Non-pigmented ciliary epithelial cell (primary cell): ENCODE measurements around the gene THAP2.

Experiments
- DNase-seq: peaks from one replicate; pipeline ENCODE4 v3.0.0-alpha.2; 2010; ENCODE audit warnings: low read depth

THAP2 gene

DNA sequence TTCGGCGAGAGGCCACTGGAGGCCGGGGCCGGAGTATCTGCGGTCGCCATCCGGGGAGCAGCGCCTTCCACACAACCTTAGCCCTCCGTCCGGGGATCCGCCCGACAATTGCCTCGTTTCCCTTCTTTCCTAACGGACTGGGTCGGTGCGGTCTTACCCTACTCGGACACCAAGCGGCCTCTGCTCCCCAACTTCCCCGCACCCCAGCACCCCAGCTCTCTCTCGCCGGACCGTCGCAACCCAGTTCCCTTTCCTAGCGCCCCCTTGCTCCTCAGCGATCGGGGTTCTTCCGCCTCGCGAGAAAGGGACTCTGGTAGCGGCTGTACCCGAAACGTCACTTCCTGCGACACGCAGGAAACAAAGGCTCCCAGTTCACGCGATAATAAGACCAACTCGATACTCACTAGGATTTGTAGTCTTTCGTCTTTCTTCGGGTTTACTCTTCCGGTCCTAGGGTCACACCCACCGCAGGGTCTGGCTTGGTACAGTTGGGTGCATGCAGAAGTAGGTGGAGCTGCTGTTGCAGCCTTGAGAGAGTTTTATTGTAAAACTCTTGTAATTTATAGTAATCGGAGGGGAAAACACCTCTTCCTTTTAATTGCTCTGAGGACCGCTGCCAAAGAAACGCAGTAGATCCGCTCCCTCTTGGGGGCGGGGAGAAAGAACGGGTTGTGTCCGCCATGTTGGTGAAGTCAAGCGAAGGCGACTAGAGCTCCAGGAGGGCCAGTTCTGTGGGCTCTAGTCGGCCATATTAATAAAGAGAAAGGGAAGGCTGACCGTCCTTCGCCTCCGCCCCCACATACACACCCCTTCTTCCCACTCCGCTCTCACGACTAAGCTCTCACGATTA, at the start of gene THAP2, which contains the start of gene ZFC3H1:
Gene THAP2, plus strand, starts transcription at position 741 of the 850 bp plus-strand sequence. CDS start 209 bp downstream, outside the sequence.
Gene ZFC3H1, minus strand, starts transcription at position 288 of the 850 bp plus-strand sequence. Its CDS starts 238 bp downstream, at position 50.
- DNase-seq: peak; percentile 99

DNA sequence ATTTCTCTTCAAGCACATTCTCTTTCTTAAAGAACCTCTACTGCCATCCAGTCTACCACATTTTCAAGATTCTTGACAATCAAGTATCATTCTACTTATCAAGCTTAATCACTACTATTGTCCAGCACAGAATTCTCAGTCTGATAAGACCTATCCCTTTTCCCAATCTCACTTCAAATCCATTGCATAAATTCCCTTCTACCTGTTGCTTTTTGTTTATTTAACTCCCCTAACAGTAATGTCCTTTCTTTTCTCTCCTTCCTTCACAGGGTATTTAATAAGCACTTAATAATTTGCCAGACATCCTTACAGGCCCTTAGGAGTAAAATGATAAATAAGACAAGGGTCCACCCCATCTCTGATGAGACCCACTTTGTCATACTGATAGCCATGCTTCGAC, 42.2 kb upstream of the THAP2 start:
- no peak for DNase-seq

DNA sequence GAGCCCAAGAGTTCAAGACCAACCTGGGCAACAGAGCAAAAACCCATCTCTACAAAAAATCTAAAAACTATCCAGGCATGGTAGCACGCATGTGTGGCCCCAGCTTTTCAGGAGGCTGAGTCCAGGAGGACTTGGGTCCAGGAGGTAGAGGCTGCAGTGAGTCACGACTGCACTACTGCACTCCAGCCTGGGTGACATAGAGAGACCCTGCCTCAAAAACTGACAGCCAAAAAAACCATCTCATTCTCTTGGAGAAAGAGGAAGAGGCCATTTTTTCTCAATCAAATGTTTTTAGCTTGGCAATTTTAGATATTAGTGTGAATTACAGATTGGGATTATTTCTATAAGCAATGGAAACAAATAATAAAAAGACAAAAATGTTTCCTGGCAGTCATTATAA, 38.6 kb upstream of the THAP2 start:
- DNase-seq: no peak

DNA sequence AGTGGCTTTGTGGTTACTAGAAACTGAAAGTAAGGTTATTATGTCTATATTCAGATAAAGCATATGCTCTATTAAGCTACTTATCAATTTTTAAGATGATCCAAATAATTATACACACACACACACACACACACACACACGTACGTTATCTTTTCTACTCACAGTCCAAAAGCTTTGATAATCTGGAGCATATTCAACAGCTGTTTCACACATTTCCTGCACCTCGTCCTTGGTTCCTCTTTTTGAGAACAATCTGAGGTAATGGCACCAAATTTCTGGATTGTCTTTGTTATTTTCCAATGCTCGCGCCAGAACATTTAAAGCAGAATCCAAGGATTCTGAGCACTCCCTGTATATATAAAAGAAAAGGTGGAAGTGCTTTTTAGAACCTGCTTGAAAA, 38.0 kb upstream of the THAP2 start:
- DNase-seq: no peak

DNA sequence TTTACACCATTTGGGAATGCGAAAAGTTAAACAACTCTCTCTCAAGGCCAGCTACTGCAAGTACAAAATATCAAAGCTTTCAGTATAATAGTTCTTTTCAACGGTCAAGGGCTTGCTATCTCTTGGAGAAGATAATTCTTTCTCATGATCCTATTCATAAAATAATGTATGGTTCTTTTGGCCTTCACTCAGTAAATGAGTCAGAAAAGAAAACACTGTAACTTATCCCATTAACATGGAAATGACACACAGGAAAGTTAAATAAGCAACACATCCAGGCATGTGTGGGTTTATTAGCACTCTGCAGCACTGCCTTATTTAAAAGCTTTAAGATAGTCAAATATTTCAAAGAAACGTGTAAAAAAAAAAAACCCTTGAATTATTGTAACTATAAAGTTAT, 37.3 kb upstream of the THAP2 start:
- DNase-seq: no peak

DNA sequence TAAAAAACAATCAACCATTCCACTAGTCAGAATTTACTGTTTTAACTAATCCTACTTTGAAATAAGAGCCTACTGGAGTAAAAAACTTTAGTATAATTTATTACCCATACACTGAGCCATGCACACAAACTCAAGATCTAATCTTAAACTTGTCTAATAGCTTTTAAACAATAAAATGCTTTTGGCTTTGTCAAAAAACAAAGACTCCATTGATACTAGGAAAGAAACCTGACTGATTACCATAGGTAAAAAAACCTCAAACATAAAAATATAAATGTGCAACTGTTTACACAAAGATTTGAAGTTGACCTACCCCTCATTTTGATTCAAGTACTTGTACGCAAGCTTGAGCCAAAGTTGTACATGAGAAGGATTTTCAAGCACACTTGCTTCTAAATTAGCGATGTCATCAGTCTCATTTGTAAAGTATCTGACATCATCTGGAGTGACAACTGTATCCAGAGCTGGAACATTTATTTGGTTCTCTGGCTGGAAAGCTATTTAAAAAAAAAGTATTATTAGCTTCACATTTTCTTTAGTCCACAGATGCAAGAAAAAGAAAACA, 36.6 kb upstream of the THAP2 start:
- no peak for DNase-seq

DNA sequence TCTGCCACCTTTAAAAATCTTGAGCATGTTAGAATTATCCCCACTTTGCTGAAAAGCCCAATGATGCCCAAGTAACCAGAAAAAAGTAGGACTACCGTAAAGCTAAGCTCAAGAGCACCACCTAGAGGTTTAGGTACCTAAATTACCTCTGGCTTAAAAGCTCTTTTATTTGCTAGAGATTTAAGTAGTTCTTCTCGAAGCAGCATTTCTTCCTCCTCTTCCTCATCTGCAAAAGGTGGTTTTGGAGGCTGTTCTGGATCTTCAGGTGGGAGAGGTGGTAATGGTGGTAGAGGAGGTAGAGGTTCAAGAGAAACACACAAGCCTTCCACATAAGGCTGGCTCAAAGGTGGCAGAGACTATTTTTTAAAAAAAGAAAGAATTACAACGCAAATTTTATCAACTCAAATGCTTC, 27.4 kb upstream of the THAP2 start:
- DNase-seq: no peak

DNA sequence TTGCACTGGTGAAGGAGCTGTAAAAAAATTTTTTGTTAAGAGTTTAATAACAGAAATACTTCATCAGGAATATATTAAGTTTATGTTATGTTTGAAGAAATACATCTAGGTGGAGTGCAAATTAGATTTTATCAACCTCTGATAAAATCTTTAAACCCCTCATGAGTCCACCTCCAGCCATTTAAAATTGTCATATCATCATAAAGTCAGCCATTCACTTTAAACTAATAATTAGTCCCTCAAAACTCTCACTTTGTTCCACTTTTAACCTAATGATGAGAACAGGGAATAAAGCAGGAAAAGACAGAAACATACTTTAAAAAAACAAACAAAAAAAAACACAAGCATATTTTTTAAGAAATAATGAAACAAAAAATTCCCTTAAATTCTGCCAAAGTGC, 25.6 kb upstream of the THAP2 start:
- no peak for DNase-seq

DNA sequence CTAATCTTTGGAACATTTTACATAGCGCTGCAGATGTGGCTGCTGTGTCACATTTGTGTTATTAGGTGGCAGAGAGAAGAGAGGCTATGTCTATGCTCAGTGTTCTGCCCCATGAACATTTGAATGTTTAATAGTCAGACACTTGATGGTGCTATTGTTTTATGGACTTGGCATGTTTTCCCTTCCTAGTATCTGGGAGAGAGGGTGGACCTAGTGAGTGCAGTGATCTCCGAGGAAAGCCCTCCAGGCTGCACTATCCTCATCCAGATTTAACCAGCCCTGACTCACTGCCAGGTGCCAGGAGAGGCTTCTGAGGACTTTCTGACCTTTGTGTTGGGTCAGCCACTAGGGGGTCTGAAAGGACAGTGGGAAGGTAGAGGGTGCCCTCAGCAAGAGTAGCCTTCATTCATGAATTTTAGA, 24.8 kb upstream of the THAP2 start:
- no peak for DNase-seq

DNA sequence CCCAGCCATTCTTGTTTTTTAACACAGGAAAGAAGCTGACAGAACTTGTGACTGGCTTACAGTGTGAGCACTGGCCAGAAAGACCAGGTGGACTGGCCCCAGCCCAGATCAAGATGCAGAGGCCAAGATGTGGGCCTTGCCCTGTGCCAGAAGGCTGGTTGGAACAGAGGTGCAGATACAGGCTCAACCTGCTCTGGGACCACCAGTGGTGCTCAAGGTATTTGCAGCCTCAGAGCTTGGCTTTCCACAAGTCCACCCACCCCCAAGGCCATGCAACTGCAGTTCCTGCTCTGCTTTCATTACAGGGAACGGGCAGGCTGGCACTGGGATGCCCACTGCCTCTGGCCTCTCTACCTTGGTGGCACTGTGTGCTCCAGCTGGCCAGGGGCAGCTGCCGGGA, 23.8 kb upstream of the THAP2 start:
- no peak for DNase-seq

DNA sequence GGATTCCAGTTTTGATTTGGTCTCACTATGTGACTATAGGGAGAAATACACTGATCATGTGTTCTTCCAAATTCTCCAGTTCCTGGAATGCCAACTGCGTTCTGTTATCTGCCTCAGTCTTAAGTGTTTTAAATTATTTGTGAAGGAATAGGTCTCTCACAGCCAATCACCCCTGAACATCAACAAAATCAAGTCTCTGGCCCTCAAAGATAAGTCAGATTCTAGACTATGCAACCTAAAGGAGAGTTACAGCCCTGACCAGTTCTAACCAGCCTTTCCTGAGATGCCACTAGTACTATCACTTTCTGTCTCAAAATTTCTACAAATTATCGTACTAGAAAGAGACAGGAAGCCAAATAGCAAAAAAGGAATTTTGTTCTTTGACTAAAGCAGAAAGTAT, 22.7 kb upstream of the THAP2 start:
- DNase-seq: no peak

DNA sequence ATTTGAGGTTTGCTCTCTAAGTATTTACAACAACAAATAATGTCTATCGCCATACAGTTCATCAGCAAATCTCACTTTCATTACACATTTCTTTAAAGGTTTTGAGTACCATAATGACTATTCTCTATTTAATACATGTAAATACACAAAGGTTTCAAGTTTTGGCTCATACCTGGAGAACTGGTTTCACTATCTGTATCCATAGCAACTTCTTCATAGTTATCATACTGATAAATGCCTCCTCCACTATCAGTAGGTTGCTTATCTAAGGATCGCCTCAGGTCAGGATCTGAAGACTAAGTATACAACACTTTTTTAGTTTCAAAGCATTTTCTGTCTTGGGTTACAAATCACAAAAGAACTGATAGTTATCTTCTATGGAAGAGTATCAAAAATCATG, 21.8 kb upstream of the THAP2 start:
- no peak for DNase-seq

DNA sequence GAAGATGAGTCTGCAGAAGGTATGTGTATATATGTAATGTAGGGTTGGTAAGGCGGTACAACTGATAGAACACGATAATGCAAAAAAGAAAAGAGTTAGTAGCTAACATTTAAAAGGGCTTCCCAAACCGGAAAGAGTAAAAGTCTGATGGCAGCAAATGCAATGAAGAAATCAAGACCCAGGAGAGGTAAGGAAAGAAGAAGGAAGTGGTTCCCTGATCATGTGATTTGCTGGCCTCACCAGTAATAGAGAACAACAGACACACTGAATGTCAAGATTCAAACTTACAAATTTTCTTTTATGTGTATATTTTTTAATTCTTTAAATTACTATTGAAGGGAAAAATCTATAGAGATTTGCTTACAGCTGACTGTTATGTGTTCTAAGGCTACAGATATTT, 18.8 kb upstream of the THAP2 start:
- no peak for DNase-seq

DNA sequence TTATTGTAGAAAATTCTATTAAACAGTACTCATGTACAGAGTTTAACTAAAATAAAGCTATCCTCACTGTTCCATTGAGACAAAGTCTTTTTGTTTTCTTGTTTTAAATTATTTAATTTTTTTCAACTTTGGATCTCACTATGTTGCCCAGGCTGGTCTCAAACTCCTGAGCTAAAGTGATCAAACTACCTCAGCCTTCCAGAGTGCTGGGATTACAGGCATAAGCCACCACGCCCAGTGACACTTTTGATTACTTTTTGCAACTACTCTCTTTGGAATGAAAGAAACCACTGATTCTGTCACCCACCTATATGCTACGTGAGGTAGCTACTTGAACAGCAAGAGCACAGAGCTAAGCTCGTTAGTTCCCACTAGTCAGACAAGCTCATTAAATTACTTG, 17.6 kb upstream of the THAP2 start:
- DNase-seq: no peak

DNA sequence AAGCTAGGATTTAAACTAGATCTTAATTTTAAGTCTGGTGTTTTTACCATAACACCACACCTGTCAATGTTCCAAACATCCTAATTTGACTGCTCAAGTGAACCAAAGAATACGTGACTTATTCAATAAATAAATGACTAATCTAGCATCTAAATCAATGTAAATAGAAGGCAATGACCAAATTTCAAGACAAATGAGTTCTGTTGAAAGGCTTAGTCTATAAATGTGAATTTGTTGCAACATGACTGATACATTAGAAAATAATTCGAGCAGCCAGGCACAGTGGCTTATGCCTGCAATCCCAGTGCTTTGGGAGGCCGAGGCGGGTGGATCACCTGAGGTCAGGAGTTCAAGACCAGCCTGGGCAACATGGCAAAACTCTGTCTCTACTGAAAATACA, 15.6 kb upstream of the THAP2 start:
- DNase-seq: no peak

DNA sequence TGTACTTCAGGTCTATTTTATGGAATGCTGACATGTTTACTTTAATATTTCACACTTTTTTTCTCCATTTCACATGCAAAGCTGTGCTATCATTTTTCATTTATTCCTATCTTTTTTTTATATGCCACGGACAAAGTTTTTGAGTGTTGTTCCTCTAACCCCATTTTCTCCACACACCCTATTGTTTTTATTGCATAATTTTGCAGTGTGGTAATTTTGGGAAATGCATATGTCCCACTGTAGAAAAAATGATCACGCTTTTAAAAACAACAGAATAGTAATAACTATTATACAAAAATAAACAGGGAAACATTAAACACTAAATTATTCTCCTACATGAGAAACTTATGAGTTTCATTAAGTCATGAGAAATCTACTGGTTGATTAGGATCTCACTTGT, 14.7 kb upstream of the THAP2 start:
- DNase-seq: no peak

DNA sequence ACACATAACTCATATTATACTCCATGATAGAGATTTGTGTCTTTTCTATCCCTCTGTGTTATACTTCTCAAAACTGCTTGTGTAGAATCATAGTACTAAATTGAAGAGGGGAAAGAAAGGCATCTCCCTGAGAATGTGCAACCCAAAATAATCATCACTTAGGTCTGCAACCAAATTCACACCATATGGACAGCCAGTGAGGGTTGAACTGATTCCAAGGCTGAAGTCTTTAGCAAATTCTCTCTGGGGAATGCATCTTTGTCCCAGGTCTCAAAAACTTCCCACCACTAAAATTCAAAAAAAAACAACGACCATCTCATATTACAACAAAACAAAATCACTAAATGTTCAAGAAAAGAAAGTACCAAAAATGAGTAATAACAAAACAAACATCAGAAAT, 11.4 kb upstream of the THAP2 start:
- no peak for DNase-seq

DNA sequence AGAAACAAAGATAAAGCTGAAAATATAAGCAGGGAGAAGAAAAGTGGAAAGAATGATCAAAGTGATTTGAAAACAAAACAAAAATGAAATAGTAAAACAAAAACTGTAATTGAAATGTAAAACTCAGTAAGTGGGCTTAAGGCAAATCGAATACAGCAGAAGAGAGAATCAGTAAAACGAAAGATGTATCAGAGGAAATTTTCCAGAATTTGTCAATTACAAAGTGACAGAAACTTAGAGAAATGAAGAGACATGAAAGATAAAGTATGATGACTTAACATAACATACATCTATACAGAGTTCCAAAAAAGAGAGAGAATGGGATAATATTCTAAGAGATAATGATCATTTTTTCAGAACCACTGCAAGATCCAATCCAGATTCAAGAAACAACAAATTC, 11.0 kb upstream of the THAP2 start:
- no peak for DNase-seq

DNA sequence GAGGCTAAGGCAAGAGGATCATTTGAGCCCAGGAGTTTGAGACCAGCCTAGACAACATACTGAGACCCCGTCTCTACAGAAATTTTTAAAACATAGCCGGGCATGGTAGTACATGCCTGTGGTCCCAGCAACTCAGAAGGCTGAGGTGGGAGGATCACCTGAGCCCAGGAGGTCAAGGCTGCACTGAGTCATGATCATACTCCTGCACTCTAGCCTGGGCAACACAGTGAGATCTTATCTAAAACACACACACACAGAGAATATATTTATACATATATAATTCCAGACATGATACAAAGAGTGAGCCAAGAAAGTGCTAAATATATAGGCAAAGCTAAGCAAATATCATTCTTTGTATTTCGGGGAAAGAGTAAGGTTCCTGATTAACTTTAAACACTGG, 9.9 kb upstream of the THAP2 start:
- DNase-seq: no peak

DNA sequence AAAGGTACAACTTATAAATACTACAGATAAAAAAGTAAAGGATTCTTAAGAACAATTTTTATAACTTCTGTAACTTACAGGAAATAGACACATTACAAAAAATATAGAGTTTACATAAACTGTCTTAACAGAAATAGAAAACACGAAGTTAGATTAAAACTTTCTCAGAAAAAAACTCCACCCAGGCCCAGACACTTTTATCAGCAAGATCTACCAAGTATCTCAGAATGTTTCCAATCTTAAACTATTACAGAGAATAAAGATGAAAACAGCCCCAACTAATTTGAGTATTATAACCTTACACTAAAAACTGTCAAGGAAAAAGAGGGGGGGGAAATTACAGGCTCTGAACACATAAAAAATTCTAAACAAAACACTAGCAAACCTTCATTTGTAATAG, 8.6 kb upstream of the THAP2 start:
- DNase-seq: no peak

DNA sequence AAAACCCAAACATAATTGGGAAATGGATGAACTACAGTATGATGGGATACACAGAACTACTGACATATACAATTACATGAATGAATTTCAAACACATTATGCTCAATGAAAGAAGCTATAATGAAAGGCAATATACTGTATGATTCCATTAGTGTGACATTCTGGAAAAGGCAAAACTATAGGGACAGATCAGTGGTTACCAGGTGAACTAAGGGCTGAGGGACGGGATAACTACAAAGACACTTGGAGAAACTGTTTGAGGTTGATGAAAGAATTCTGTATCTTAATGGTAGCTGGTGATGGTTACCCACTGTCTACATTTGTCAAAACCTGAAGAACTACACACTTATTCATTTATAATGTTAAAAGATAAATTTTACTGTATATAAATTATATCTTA, 8.2 kb upstream of the THAP2 start:
- no peak for DNase-seq

DNA sequence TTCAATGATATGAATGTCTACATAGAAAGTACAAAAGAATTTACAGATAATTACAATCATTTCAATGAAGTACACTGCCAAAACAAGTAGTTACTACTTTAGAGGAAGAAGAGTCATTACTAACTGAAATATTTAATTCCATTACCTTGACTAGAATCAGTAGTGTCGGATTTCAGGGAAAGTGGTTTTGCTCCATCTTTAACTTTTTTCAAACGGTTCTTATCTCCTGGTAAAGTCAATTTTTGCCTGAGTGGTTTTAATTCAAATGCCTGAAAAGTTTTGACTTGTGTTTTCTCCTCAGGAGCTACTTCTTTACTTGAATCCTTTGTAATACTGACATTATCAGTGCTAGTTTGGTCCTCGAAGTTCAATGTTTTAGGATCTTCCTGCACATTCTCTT, 7.4 kb upstream of the THAP2 start:
- DNase-seq: no peak

DNA sequence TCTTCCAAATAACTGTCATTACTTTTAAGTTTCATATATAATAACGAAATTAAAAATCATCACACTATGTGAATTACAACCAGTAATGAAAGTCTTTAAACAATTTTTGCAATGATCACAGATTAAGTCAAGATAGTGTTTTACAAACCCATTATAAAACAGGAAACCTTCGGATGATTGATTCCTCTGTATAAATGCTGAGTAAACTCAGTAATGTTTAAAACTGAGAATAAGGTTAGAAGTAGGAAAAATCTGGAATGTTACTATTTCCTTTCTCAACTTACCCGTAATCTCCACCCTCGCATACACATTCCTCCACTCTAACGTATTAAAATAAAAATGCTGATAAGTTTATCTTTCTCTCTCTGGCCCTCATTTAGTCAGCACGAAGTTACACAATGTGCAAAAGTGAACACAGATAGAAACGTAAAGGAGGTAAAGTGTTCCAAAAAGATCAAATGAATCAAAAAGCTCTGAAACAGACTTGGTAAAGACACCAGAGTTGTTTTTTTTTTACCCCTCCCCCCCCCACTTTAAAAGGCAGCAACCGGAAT, 2.0 kb upstream of the THAP2 start:
- DNase-seq: no peak
